Endothelial cell of umbilical vein (primary cell): ENCODE results near the gene DNAJA4.

Experiments used
- POLR2A ChIP-seq: IDR thresholded peaks from 2 replicates; pipeline ENCODE4 v1.6.1; 2012; ENCODE audit warnings: low read depth, mild to moderate bottlenecking, control low read depth, low read length
- POLR2AphosphoS5 ChIP-seq: IDR thresholded peaks from 2 replicates; pipeline ENCODE4 v1.6.1; 2012; ENCODE audit warnings: low read depth, mild to moderate bottlenecking, control low read depth, low read length, moderate library complexity; ENCODE audit not compliant: insufficient read depth
- TF ChIP-seq, protein P1 (sequence below), 2 donors: IDR thresholded peaks; 1 replicate in 1 of 2; 2 replicates in 1 of 2; pipeline ENCODE4 v1.5.1; 2011; ENCODE audit warnings: low read length in 2 of 2, mild to moderate bottlenecking in 2 of 2, moderate library complexity in 2 of 2, control low read depth in 1 of 2, inconsistent platforms in 1 of 2, low read depth in 1 of 2; ENCODE audit not compliant: insufficient read depth in 1 of 2; ENCODE audit errors: extremely low read depth in 1 of 2

DNA sequence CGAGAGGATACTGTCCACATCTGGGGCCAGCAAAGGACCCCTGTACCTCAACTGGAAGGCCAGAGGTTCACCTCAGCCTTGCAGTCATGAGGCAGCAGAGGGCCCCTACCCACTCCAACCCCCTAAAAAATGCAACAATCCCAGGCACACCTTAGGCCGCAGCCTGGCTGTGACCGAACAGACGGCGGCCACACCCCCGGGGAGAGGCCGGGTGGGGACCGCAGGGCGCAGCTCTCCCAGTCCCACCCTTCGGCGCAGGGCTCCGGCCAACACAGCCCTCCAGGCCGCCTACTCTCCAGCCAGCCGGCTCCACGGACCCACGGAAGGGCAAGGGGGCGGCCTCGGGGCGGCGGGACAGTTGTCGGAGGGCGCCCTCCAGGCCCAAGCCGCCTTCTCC is 457 bp upstream of the DNAJA4 start:
- TF ChIP-seq, protein P1, sequence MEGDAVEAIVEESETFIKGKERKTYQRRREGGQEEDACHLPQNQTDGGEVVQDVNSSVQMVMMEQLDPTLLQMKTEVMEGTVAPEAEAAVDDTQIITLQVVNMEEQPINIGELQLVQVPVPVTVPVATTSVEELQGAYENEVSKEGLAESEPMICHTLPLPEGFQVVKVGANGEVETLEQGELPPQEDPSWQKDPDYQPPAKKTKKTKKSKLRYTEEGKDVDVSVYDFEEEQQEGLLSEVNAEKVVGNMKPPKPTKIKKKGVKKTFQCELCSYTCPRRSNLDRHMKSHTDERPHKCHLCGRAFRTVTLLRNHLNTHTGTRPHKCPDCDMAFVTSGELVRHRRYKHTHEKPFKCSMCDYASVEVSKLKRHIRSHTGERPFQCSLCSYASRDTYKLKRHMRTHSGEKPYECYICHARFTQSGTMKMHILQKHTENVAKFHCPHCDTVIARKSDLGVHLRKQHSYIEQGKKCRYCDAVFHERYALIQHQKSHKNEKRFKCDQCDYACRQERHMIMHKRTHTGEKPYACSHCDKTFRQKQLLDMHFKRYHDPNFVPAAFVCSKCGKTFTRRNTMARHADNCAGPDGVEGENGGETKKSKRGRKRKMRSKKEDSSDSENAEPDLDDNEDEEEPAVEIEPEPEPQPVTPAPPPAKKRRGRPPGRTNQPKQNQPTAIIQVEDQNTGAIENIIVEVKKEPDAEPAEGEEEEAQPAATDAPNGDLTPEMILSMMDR (IDR thresholded peaks at IDR 0.05; ENCODE audit: extremely low read depth in 1 of 2, insufficient read depth in 1 of 2, low read depth in 1 of 2, low read length in 2 of 2) = no peak
- TF ChIP-seq POLR2A = no peak
- TF ChIP-seq POLR2AphosphoS5 = no peak
